ENCODE results near the gene EXOC2.
A peak's percentile ranks its signal among the peaks of the same experiment; 100 is the strongest.

The EXOC2 gene

GRCh38 chr6:454148-454991 is 238.6 kb downstream of the EXOC2 start:
- Histone ChIP-seq H3K36me3 (ENCODE audit: control insufficient read depth, insufficient read depth, low read length, severe bottlenecking) (peaks cover 5% of the 10 kb centered on the region), H3K4me3 (ENCODE audit: low read length) (peak overlapping the region; percentile 80), H3K4me1 (ENCODE audit: control insufficient read depth, insufficient read depth, low read length) (peaks cover 36% of the 10 kb centered on the region), H3K27me3 (replicated peaks; ENCODE audit: control insufficient read depth, insufficient read depth, low read length) (no peaks in the 10 kb centered on the region), H3K9me3 (ENCODE audit: control insufficient read depth, low read length) (peaks cover 10% of the 10 kb centered on the region), H3K9ac (ENCODE audit: low read length) (peak overlapping the region; percentile 80)
- peak; percentile 7 for DNase-seq (ENCODE audit: low read depth)

GRCh38 chr6:453152-453551 is 239.8 kb downstream of the EXOC2 start:
- H3K27me3 ChIP-seq (replicated peaks; ENCODE audit: control insufficient read depth, insufficient read depth, low read length) = no peaks in the 10 kb centered on the region
- H3K4me1 ChIP-seq (ENCODE audit: control insufficient read depth, insufficient read depth, low read length) = peaks cover 36% of the 10 kb centered on the region
- peak overlapping the region; percentile 80 for H3K9ac ChIP-seq (ENCODE audit: low read length)
- peaks cover 2% of the 10 kb centered on the region for H3K9me3 ChIP-seq (ENCODE audit: control insufficient read depth, low read length)
- DNase-seq (ENCODE audit: low read depth) = peak; percentile 10
- H3K36me3 ChIP-seq (ENCODE audit: control insufficient read depth, insufficient read depth, low read length, severe bottlenecking) = peaks cover 5% of the 10 kb centered on the region
- H3K4me3 ChIP-seq (ENCODE audit: low read length) = peak overlapping the region; percentile 80

GRCh38 chr6:452301-453067 is 240.5 kb downstream of the EXOC2 start:
- Histone ChIP-seq H3K4me1 (ENCODE audit: control insufficient read depth, insufficient read depth, low read length) (peaks cover 36% of the 10 kb centered on the region), H3K4me3 (ENCODE audit: low read length) (peak overlapping the region; percentile 80), H3K9ac (ENCODE audit: low read length) (peak overlapping the region; percentile 79), H3K36me3 (ENCODE audit: control insufficient read depth, insufficient read depth, low read length, severe bottlenecking) (peaks cover 4% of the 10 kb centered on the region), H3K9me3 (ENCODE audit: control insufficient read depth, low read length) (no peaks in the 10 kb centered on the region), H3K27me3 (replicated peaks; ENCODE audit: control insufficient read depth, insufficient read depth, low read length) (no peaks in the 10 kb centered on the region)
- peak; percentile 34 for DNase-seq (ENCODE audit: low read depth)

GRCh38 chr6:451847-452246 is 241.1 kb downstream of the EXOC2 start:
- Histone ChIP-seq H3K9me3 (ENCODE audit: control insufficient read depth, low read length) (no peaks in the 10 kb centered on the region), H3K27me3 (replicated peaks; ENCODE audit: control insufficient read depth, insufficient read depth, low read length) (no peaks in the 10 kb centered on the region), H3K36me3 (ENCODE audit: control insufficient read depth, insufficient read depth, low read length, severe bottlenecking) (no peaks in the 10 kb centered on the region), H3K9ac (ENCODE audit: low read length) (peak overlapping the region; percentile 28), H3K4me1 (ENCODE audit: control insufficient read depth, insufficient read depth, low read length) (peaks cover 36% of the 10 kb centered on the region), H3K4me3 (ENCODE audit: low read length) (no peak overlapping the region)
- no peak for DNase-seq (ENCODE audit: low read depth)

GRCh38 chr6:451336-451735 is 241.6 kb downstream of the EXOC2 start:
- H3K4me1 ChIP-seq (ENCODE audit: control insufficient read depth, insufficient read depth, low read length) = peaks cover 36% of the 10 kb centered on the region
- H3K36me3 ChIP-seq (ENCODE audit: control insufficient read depth, insufficient read depth, low read length, severe bottlenecking) = no peaks in the 10 kb centered on the region
- no peak overlapping the region for H3K9ac ChIP-seq (ENCODE audit: low read length)

GRCh38 chr6:449486-450419 is 243.2 kb downstream of the EXOC2 start:
- Histone ChIP-seq H3K36me3 (ENCODE audit: control insufficient read depth, insufficient read depth, low read length, severe bottlenecking) (no peaks in the 10 kb centered on the region), H3K4me1 (ENCODE audit: control insufficient read depth, insufficient read depth, low read length) (peaks cover 30% of the 10 kb centered on the region), H3K9ac (ENCODE audit: low read length) (no peak overlapping the region), H3K27me3 (replicated peaks; ENCODE audit: control insufficient read depth, insufficient read depth, low read length) (peaks cover 7% of the 10 kb centered on the region), H3K9me3 (ENCODE audit: control insufficient read depth, low read length) (no peaks in the 10 kb centered on the region), H3K4me3 (ENCODE audit: low read length) (no peak overlapping the region)
- no peak for DNase-seq (ENCODE audit: low read depth)

More at GRCh38 chr6:451336-451735, 241.6 kb downstream of the EXOC2 start:
- H3K27me3 ChIP-seq (replicated peaks; ENCODE audit: control insufficient read depth, insufficient read depth, low read length) = peaks cover 5% of the 10 kb centered on the region
- no peak overlapping the region for H3K4me3 ChIP-seq (ENCODE audit: low read length)
- no peak for DNase-seq (ENCODE audit: low read depth)
- no peaks in the 10 kb centered on the region for H3K9me3 ChIP-seq (ENCODE audit: control insufficient read depth, low read length)

- peaks cover 24% of the 10 kb centered on the region for H3K4me1 ChIP-seq (ENCODE audit: control insufficient read depth, insufficient read depth, low read length)
- no peaks in the 10 kb centered on the region for H3K9me3 ChIP-seq (ENCODE audit: control insufficient read depth, low read length)
- no peaks in the 10 kb centered on the region for H3K36me3 ChIP-seq (ENCODE audit: control insufficient read depth, insufficient read depth, low read length, severe bottlenecking)
- H3K4me3 ChIP-seq (ENCODE audit: low read length) = no peak overlapping the region
- peaks cover 7% of the 10 kb centered on the region for H3K27me3 ChIP-seq (replicated peaks; ENCODE audit: control insufficient read depth, insufficient read depth, low read length)
- DNase-seq (ENCODE audit: low read depth) = no peak
- H3K9ac ChIP-seq (ENCODE audit: low read length) = no peak overlapping the region
Measured at GRCh38 chr6:449057-449430, 243.9 kb downstream of the EXOC2 start.

GRCh38 chr6:448296-449056 is 244.5 kb downstream of the EXOC2 start:
- Histone ChIP-seq H3K4me3 (ENCODE audit: low read length) (no peak overlapping the region), H3K9ac (ENCODE audit: low read length) (no peak overlapping the region), H3K36me3 (ENCODE audit: control insufficient read depth, insufficient read depth, low read length, severe bottlenecking) (no peaks in the 10 kb centered on the region), H3K4me1 (ENCODE audit: control insufficient read depth, insufficient read depth, low read length) (peaks cover 19% of the 10 kb centered on the region), H3K9me3 (ENCODE audit: control insufficient read depth, low read length) (no peaks in the 10 kb centered on the region), H3K27me3 (replicated peaks; ENCODE audit: control insufficient read depth, insufficient read depth, low read length) (peaks cover 10% of the 10 kb centered on the region)
- no peak for DNase-seq (ENCODE audit: low read depth)

GRCh38 chr6:447381-448165 is 245.4 kb downstream of the EXOC2 start:
- no peak for DNase-seq (ENCODE audit: low read depth)
- H3K9me3 ChIP-seq (ENCODE audit: control insufficient read depth, low read length) = no peaks in the 10 kb centered on the region
- no peaks in the 10 kb centered on the region for H3K36me3 ChIP-seq (ENCODE audit: control insufficient read depth, insufficient read depth, low read length, severe bottlenecking)

More at GRCh38 chr6:447381-448165, 245.4 kb downstream of the EXOC2 start:
- no peak overlapping the region for H3K9ac ChIP-seq (ENCODE audit: low read length)
- peaks cover 12% of the 10 kb centered on the region for H3K4me1 ChIP-seq (ENCODE audit: control insufficient read depth, insufficient read depth, low read length)
- H3K4me3 ChIP-seq (ENCODE audit: low read length) = no peak overlapping the region
- H3K27me3 ChIP-seq (replicated peaks; ENCODE audit: control insufficient read depth, insufficient read depth, low read length) = peaks cover 10% of the 10 kb centered on the region
